Measurements from ENCODE around the gene NLRP6.

DNA sequence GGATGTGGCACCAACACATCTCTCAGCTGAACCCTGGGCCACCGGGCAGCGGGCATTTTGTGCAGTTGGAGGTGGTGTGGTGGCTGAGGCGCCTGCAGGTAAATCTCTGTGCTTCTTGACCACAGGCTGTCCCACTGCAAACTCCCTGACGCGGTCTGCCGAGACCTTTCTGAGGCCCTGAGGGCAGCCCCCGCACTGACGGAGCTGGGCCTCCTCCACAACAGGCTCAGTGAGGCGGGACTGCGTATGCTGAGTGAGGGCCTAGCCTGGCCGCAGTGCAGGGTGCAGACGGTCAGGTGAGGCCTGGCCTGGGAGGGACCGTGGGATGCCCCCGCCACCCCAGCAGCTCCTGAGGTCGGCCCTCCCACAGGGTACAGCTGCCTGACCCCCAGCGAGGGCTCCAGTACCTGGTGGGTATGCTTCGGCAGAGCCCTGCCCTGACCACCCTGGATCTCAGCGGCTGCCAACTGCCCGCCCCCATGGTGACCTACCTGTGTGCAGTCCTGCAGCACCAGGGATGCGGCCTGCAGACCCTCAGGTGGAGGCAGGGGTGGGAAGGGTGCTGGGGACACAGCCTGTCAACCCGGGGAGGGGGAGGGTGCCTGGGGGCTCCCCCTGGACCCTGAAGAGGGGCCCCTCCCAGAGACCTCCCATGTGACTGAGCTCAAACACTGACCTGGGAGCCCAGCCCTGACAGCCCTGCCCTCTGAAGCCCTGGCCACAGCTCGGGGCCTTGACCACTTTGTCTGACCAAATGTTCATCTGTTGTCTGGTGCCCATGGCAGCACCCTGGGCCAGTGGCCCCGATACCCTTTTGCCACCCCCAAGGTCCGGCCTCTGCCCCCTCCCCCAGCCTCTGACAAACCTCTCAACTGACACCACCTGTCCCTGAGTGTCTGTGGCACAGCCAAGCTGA is 6.2 kb downstream of the NLRP6 start:
- TF ChIP-seq, protein P1, sequence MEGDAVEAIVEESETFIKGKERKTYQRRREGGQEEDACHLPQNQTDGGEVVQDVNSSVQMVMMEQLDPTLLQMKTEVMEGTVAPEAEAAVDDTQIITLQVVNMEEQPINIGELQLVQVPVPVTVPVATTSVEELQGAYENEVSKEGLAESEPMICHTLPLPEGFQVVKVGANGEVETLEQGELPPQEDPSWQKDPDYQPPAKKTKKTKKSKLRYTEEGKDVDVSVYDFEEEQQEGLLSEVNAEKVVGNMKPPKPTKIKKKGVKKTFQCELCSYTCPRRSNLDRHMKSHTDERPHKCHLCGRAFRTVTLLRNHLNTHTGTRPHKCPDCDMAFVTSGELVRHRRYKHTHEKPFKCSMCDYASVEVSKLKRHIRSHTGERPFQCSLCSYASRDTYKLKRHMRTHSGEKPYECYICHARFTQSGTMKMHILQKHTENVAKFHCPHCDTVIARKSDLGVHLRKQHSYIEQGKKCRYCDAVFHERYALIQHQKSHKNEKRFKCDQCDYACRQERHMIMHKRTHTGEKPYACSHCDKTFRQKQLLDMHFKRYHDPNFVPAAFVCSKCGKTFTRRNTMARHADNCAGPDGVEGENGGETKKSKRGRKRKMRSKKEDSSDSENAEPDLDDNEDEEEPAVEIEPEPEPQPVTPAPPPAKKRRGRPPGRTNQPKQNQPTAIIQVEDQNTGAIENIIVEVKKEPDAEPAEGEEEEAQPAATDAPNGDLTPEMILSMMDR (IDR thresholded peaks at IDR 0.05), result no peak
- TF ChIP-seq POLR2A (IDR thresholded peaks at IDR 0.05), result no peak
